Liver (tissue), 3 donors: Measurements from ENCODE around the gene TMEM108.

Experiments
- ATF3 ChIP-seq: IDR thresholded peaks from 2 replicates; pipeline ENCODE4 v1.6.1; 2016; ENCODE audit warnings: antibody characterized with exemption
- CTCF ChIP-seq: fragments of 150-350 bp; IDR thresholded peaks from 2 replicates; pipeline ENCODE4 v1.5.1; 2017; ENCODE audit warnings: improper control_type of control experiment, low read depth, low read length; ENCODE audit not compliant: missing input control
- EGR1 ChIP-seq, 2 donors: IDR thresholded peaks; 2 replicates each; pipeline ENCODE4 v1.6.1; 2016 to 2018; ENCODE audit warnings: antibody characterized with exemption in 2 of 2, low read depth in 2 of 2
- GABPA ChIP-seq, 2 donors: IDR thresholded peaks in 1 of 2; conservative IDR thresholded peaks in 1 of 2; 2 replicates each; pipeline ENCODE4 v1.6.1; 2016; ENCODE audit warnings: antibody characterized with exemption in 2 of 2, mild to moderate bottlenecking in 1 of 2, moderate library complexity in 1 of 2
- JUND ChIP-seq, 2 donors: IDR thresholded peaks; 2 replicates each; pipeline ENCODE4 v1.6.1; 2016; ENCODE audit warnings: antibody characterized with exemption in 2 of 2
- MAX ChIP-seq: IDR thresholded peaks from 2 replicates; pipeline ENCODE4 v1.6.1; 2016; ENCODE audit warnings: antibody characterized with exemption
- RAD21 ChIP-seq, 2 donors: IDR thresholded peaks; 2 replicates each; pipeline ENCODE4 v1.6.1; 2016; ENCODE audit warnings: antibody characterized with exemption in 2 of 2, mild to moderate bottlenecking in 2 of 2
- REST ChIP-seq: IDR thresholded peaks from 2 replicates; pipeline ENCODE4 v1.6.1; 2016; ENCODE audit warnings: antibody characterized with exemption, mild to moderate bottlenecking
- RXRA ChIP-seq, 2 donors: IDR thresholded peaks; 2 replicates each; pipeline ENCODE4 v1.6.1; 2017 to 2018; ENCODE audit warnings: antibody characterized with exemption in 2 of 2, mild to moderate bottlenecking in 1 of 2
- SP1 ChIP-seq: IDR thresholded peaks from 2 replicates; pipeline ENCODE4 v1.6.1; 2018; ENCODE audit warnings: antibody characterized with exemption, mild to moderate bottlenecking
- TAF1 ChIP-seq: conservative IDR thresholded peaks from 2 replicates; pipeline ENCODE4 v1.6.1; 2016; ENCODE audit warnings: antibody characterized with exemption, mild to moderate bottlenecking
- YY1 ChIP-seq: IDR thresholded peaks from 2 replicates; pipeline ENCODE4 v1.6.1; 2016; ENCODE audit warnings: antibody characterized with exemption, mild to moderate bottlenecking
- donor health status: healthy.
- donor health status: healthy.

- no peak for TF ChIP-seq CTCF
- no peak for TF ChIP-seq REST
- no peak for TF ChIP-seq SP1
- no peak for TF ChIP-seq RAD21 (IDR thresholded peaks at IDR 0.05)
- peak in 1 of 2 donors; percentile 66 for TF ChIP-seq EGR1 (IDR thresholded peaks at IDR 0.05; ENCODE audit: low read depth in 2 of 2)
- TF ChIP-seq YY1, result no peak
- no peak for TF ChIP-seq GABPA (IDR thresholded peaks at IDR 0.05 in 1 of 2, conservative IDR thresholded peaks at IDR 0.05 in 1 of 2)
- TF ChIP-seq MAX, result no peak
- TF ChIP-seq RXRA (IDR thresholded peaks at IDR 0.05), result no peak
- TF ChIP-seq JUND (IDR thresholded peaks at IDR 0.05), result no peak
- TF ChIP-seq ATF3, result no peak
- TF ChIP-seq TAF1, result no peak
Observed at GRCh38 chr3:133410191-133410892, 372.2 kb downstream of the TMEM108 start.
